HCEC 1CT (cell line): ENCODE data around the gene LRRC46.
A peak's percentile ranks its signal among the peaks of the same experiment; 100 is the strongest.

Experiments used
- DNase-seq: peaks from one replicate; pipeline ENCODE4 v3.0.0-alpha.2; 2017

The LRRC46 gene

GRCh38 chr17:47834756-47835155 lies 3.3 kb downstream of the LRRC46 start:
- DNase-seq = no peak

- DNase-seq = no peak
Measured at GRCh38 chr17:47836601-47837000, 5.1 kb downstream of the LRRC46 start.

GRCh38 chr17:47837401-47838039 lies 6.0 kb downstream of the LRRC46 start:
- DNase-seq = no peak

- no peak for DNase-seq
Measured at GRCh38 chr17:47838636-47839035, 7.2 kb downstream of the LRRC46 start.

- DNase-seq = no peak
Measured at GRCh38 chr17:47839071-47839470, 7.6 kb downstream of the LRRC46 start.

GRCh38 chr17:47840001-47840741 lies 8.7 kb downstream of the LRRC46 start:
- DNase-seq = no peak

GRCh38 chr17:47840742-47841487 lies 9.4 kb downstream of the LRRC46 start, which contains the start of gene SCRN2:
Gene SCRN2, minus strand, starts transcription at chr17:47841273. Its CDS starts 430 bp downstream, at chr17:47840843.
- peak; percentile 73 for DNase-seq

- no peak for DNase-seq
Measured at GRCh38 chr17:47841488-47842291, 10.2 kb downstream of the LRRC46 start.

- no peak for DNase-seq
Measured at GRCh38 chr17:47843391-47843730, 11.9 kb downstream of the LRRC46 start.

GRCh38 chr17:47844227-47844626 lies 12.8 kb downstream of the LRRC46 start:
- DNase-seq = no peak

GRCh38 chr17:47844814-47845715 lies 13.6 kb downstream of the LRRC46 start:
- peak; percentile 29 for DNase-seq

- no peak for DNase-seq
Measured at GRCh38 chr17:47845716-47846075, 14.2 kb downstream of the LRRC46 start.

GRCh38 chr17:47846716-47847340 lies 15.4 kb downstream of the LRRC46 start:
- no peak for DNase-seq

- DNase-seq = no peak
Measured at GRCh38 chr17:47847341-47848197, 16.1 kb downstream of the LRRC46 start.

GRCh38 chr17:47848198-47848513 lies 16.7 kb downstream of the LRRC46 start:
- no peak for DNase-seq

GRCh38 chr17:47850373-47850691 lies 18.9 kb downstream of the LRRC46 start:
- DNase-seq = no peak

- peak; percentile 62 for DNase-seq
Measured at GRCh38 chr17:47850692-47851573, 19.5 kb downstream of the LRRC46 start, which contains the start of gene SP6. Gene SP6, minus strand, starts transcription at chr17:47851163. Its CDS starts 2,734 bp downstream, at chr17:47848429.

- no peak for DNase-seq
Measured at GRCh38 chr17:47851764-47852112, 20.3 kb downstream of the LRRC46 start.

- no peak for DNase-seq
Measured at GRCh38 chr17:47852113-47852949, 20.9 kb downstream of the LRRC46 start.
